Adrenal gland (tissue), 12 donors: ENCODE results near the gene ISLR. TPM values are rescaled to one million over a fixed set of nuclear protein-coding genes. Genes with fewer than 3 reads are reported as not detected.

Source experiments
- DNase-seq, 7 donors: peaks; one replicate each; pipeline ENCODE4 v3.0.0-alpha.2; 2019 to 2020
- H3K27ac ChIP-seq, 5 donors: fragments of 200-600 bp; sonication (generic) in 4 of 5; 1 replicate in 3 of 5; 2 replicates in 2 of 5; pipeline versions ENCODE4 v1.5.1 to v1.8.0; 2016 to 2020; ENCODE audit warnings: mild to moderate bottlenecking in 1 of 5
- H3K27me3 ChIP-seq: fragments of 200-600 bp; 2 replicates; pipeline ENCODE4 v1.8.0; 2021
- H3K36me3 ChIP-seq, 2 donors: fragments of 200-600 bp; replicated peaks in 1 of 2; 1 replicate in 1 of 2; 2 replicates in 1 of 2; pipeline versions ENCODE4 v1.5.1 to v1.8.0; 2018 to 2022
- H3K4me1 ChIP-seq, 2 donors: fragments of 200-600 bp; replicated peaks in 1 of 2; 1 replicate in 1 of 2; 2 replicates in 1 of 2; pipeline versions ENCODE4 v1.5.1 to v1.8.0; 2018 to 2021
- H3K4me3 ChIP-seq, 4 donors: fragments of 200-600 bp; sonication (generic) in 3 of 4; one replicate each; pipeline ENCODE4 v1.5.1; 2016 to 2018
- H3K9me3 ChIP-seq, 3 donors: fragments of 200-600 bp; sonication (generic) in 1 of 3; replicated peaks in 1 of 3; 1 replicate in 2 of 3; 2 replicates in 1 of 3; pipeline versions ENCODE4 v1.5.1 to v1.8.0; 2016 to 2021
- CTCF ChIP-seq, 6 experiments: fragments of 450-650 bp in 4 of 6; fragments of 200-600 bp in 2 of 6; sonication (generic) in 1 of 6; IDR thresholded peaks; 1 replicate in 5 of 6; 2 replicates in 1 of 6; pipeline versions ENCODE4 v1.5.1 to v1.8.0; 2016 to 2021; ENCODE audit warnings: antibody characterized with exemption in 6 of 6, mild to moderate bottlenecking in 2 of 6, moderate library complexity in 1 of 6
- POLR2A ChIP-seq, 2 donors: fragments of 450-650 bp; IDR thresholded peaks; one replicate each; pipeline ENCODE4 v1.6.1; 2017; ENCODE audit warnings: antibody characterized with exemption in 2 of 2, mild to moderate bottlenecking in 2 of 2, moderate library complexity in 1 of 2
- WGBS, 4 donors: extraction: QIAGEN DNeasy Blood & Tissue Kit in 2 of 4; methylation state at CpG; one replicate each; pipeline versions ENCODE4 v1.1.5 to v1.1.7; 2013 to 2017; 5-methylcytosine and 5-hydroxymethylcytosine counted together
- intact Hi-C, 2 donors: fragments of 100-400 bp; cut with DNase I; formaldehyde crosslinking; loops; one replicate each; pipeline versions ENCODE4 v1.14.1 to v1.15.0; 2022 to 2023
- polyA plus RNA-seq, 3 donors: library from polyadenylated mRNA; stranded (reverse); fragments of 200-250 nt in 2 of 3; fragments of 350-450 nt in 1 of 3; fragmentation: Illumina TruSeq in 1 of 3; extraction: RNeasy Lipid Tissue Mini Kit (QIAGEN cat#74804) in 1 of 3; gene quantifications; one replicate each; pipeline ENCODE4 v1.2.3, GENCODE V29; 2013 to 2014
- total RNA-seq, 9 donors: library from RNA; depleted of rRNA in 4 of 9; stranded (reverse); fragments of >200 nt in 4 of 9; fragments of 120-200 nt in 1 of 9; fragmentation: NEBNext Ultra II Directional in 1 of 9; extraction: Animal tissue kit (Norgen Biotek cat#: 25700) in 1 of 9; gene quantifications; one replicate each; pipeline versions ENCODE4 v1.1.0 to v1.2.4, GENCODE V29; 2013 to 2023
- donor health status: healthy with polysubstance abuse.
- donor health status: Bipolar disorder and iron deficiency.
- donor health status: DM: yes; HTN: yes; CAD: no.
- donor health status: DM: no; HTN: no; CAD: no.
- donor health status: DM: no; HTN: no; CAD: no.
- donor health status: DM: yes; HTN: yes; CAD: no.

ISLR gene
- total and polyA plus RNA-seq, 12 donors: 6.1 to 63.4 (median 22.9) TPM

GRCh38 chr15:74217907-74218885 lies 44.7 kb downstream of the ISLR start:
- H3K27me3 ChIP-seq: no peaks in the 10 kb centered on the region
- WGBS, 4 donors: 79 to 95% (median 87%) methylated on average over 5 to 16 of the region's 16 CpGs
- intact Hi-C loops: no loop called here
- H3K9me3 ChIP-seq: no peaks in the 10 kb centered on the region
- TF ChIP-seq POLR2A (IDR thresholded peaks at IDR 0.05) (no peak), CTCF (IDR thresholded peaks at IDR 0.05) (no peak)
- no peak overlapping the region for H3K4me3 ChIP-seq
- H3K4me1 ChIP-seq: no peaks in the 10 kb centered on the region
- no peak for DNase-seq
- no peaks in the 10 kb centered on the region for H3K36me3 ChIP-seq
- H3K27ac ChIP-seq: no peak overlapping the region

- no peaks in the 10 kb centered on the region for H3K9me3 ChIP-seq
- DNase-seq: no peak
- no peaks in the 10 kb centered on the region for H3K27me3 ChIP-seq
- intact Hi-C loops: no loop called here
- no peak for TF ChIP-seq POLR2A (IDR thresholded peaks at IDR 0.05)
- H3K27ac ChIP-seq: no peak overlapping the region
- H3K36me3 ChIP-seq: no peaks in the 10 kb centered on the region
- no peaks in the 10 kb centered on the region for H3K4me1 ChIP-seq
- H3K4me3 ChIP-seq: no peak overlapping the region
- WGBS, 4 donors: 76 to 90% (median 80%) methylated on average over 11 of the region's 11 CpGs
Measured at GRCh38 chr15:74220475-74221248, 47.2 kb downstream of the ISLR start.

GRCh38 chr15:74221399-74222239 lies 48.1 kb downstream of the ISLR start:
- intact Hi-C loops: no loop called here
- Histone ChIP-seq H3K4me1 (no peaks in the 10 kb centered on the region), H3K27me3 (no peaks in the 10 kb centered on the region), H3K27ac (no peak overlapping the region), H3K9me3 (no peaks in the 10 kb centered on the region), H3K36me3 (no peaks in the 10 kb centered on the region), H3K4me3 (no peak overlapping the region)
- TF ChIP-seq POLR2A (IDR thresholded peaks at IDR 0.05) (no peak), CTCF (IDR thresholded peaks at IDR 0.05) (no peak)
- DNase-seq: no peak
- WGBS, 4 donors: 56 to 68% (median 65%) methylated on average over 8 to 12 of the region's 12 CpGs

- TF ChIP-seq CTCF (IDR thresholded peaks at IDR 0.05): no peak
- TF ChIP-seq POLR2A (IDR thresholded peaks at IDR 0.05): no peak
- no peaks in the 10 kb centered on the region for H3K27me3 ChIP-seq
- H3K9me3 ChIP-seq: no peaks in the 10 kb centered on the region
- 56 to 68% (median 65%) methylated on average over 24 to 25 of the region's 25 CpGs for WGBS, 4 donors
- H3K4me3 ChIP-seq: no peak overlapping the region
- peak in 1 of 7 donors; percentile 79 for DNase-seq
- no peaks in the 10 kb centered on the region for H3K4me1 ChIP-seq
- intact Hi-C loops: no loop called here
- H3K27ac ChIP-seq: no peak overlapping the region
- no peaks in the 10 kb centered on the region for H3K36me3 ChIP-seq
Measured at GRCh38 chr15:74222240-74223119, 49.0 kb downstream of the ISLR start.
